HG03571 (cell line): ENCODE measurements around the gene FBRSL1.

Experiments
- ATAC-seq: cut with Tn5 transposase; IDR thresholded peaks from one replicate; pipeline ENCODE4 v1.9.1; 2021; ENCODE audit not compliant: unreplicated experiment

The FBRSL1 gene

GRCh38 chr12:132495629-132496357, 5.8 kb downstream of the FBRSL1 start:
- ATAC-seq, result no peak

GRCh38 chr12:132496358-132496669, 6.4 kb downstream of the FBRSL1 start:
- no peak for ATAC-seq

GRCh38 chr12:132496710-132497109, 6.8 kb downstream of the FBRSL1 start:
- no peak for ATAC-seq

- no peak for ATAC-seq
Observed at GRCh38 chr12:132497514-132498405, 7.8 kb downstream of the FBRSL1 start.

GRCh38 chr12:132498931-132499330, 9.0 kb downstream of the FBRSL1 start:
- no peak for ATAC-seq

- ATAC-seq, result no peak
Observed at GRCh38 chr12:132500142-132500855, 10.3 kb downstream of the FBRSL1 start.

GRCh38 chr12:132500856-132501180, 10.9 kb downstream of the FBRSL1 start:
- ATAC-seq, result no peak

- no peak for ATAC-seq
Observed at GRCh38 chr12:132501204-132501940, 11.4 kb downstream of the FBRSL1 start.

- no peak for ATAC-seq
Observed at GRCh38 chr12:132502149-132502881, 12.4 kb downstream of the FBRSL1 start.

- no peak for ATAC-seq
Observed at GRCh38 chr12:132502882-132503193, 12.9 kb downstream of the FBRSL1 start.

GRCh38 chr12:132503618-132504204, 13.8 kb downstream of the FBRSL1 start:
- ATAC-seq, result no peak

GRCh38 chr12:132505105-132505851, 15.3 kb downstream of the FBRSL1 start:
- ATAC-seq, result no peak

- ATAC-seq, result no peak
Observed at GRCh38 chr12:132505852-132506219, 15.9 kb downstream of the FBRSL1 start.

- ATAC-seq, result no peak
Observed at GRCh38 chr12:132506328-132507160, 16.6 kb downstream of the FBRSL1 start.

- no peak for ATAC-seq
Observed at GRCh38 chr12:132507161-132507538, 17.2 kb downstream of the FBRSL1 start.

- no peak for ATAC-seq
Observed at GRCh38 chr12:132507656-132508490, 17.9 kb downstream of the FBRSL1 start.

GRCh38 chr12:132508491-132508740, 18.5 kb downstream of the FBRSL1 start:
- no peak for ATAC-seq
